Measurements from ENCODE around the gene DEFB124. TPM values are rescaled to one million over a fixed set of nuclear protein-coding genes. Genes with fewer than 3 reads are reported as not detected.

Gene DEFB124, protein sequence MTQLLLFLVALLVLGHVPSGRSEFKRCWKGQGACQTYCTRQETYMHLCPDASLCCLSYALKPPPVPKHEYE
- total RNA-seq, result not detected in 2 replicates

DNA sequence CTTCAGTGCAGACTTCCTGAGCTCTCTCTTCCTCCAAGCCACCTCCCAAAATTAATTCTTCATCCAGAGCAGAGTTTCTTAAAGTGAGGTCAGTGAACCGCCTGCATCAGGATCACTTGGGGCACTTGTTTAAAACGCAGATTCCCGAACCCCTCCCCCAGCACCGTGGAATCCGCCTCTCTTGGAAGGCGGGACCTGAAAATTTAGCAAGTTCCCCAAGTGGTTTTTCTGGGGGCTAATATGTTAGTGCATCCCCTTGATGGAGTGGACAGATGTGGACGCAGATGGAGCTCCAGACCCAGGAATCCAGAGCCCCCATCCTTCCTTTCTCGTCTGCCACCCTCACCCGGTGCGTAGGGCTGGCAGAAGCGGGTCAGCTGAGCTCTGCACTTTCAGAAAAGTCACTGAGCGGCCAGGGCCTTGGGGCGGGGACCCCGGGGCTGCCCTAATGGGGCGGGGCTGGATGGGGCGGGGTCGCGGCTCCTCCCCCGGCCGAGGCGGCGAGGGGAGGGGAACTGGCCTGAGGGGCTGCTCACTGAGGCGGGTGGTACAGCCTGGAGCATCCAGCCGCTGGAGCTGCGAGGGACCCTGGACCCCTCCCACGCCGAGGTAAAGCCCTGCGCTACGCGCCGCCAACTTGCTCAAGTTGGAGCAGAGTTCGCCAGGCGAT, at the start of gene DEFB124, which contains the start of gene REM1:
TSS of gene DEFB124 (minus strand) at position 370 of the 670 bp plus-strand sequence. CDS start 2,114 bp downstream, outside the sequence.
TSS of gene REM1 (plus strand) at position 531 of the 670 bp plus-strand sequence. CDS start 1,158 bp downstream, outside the sequence.

DNA sequence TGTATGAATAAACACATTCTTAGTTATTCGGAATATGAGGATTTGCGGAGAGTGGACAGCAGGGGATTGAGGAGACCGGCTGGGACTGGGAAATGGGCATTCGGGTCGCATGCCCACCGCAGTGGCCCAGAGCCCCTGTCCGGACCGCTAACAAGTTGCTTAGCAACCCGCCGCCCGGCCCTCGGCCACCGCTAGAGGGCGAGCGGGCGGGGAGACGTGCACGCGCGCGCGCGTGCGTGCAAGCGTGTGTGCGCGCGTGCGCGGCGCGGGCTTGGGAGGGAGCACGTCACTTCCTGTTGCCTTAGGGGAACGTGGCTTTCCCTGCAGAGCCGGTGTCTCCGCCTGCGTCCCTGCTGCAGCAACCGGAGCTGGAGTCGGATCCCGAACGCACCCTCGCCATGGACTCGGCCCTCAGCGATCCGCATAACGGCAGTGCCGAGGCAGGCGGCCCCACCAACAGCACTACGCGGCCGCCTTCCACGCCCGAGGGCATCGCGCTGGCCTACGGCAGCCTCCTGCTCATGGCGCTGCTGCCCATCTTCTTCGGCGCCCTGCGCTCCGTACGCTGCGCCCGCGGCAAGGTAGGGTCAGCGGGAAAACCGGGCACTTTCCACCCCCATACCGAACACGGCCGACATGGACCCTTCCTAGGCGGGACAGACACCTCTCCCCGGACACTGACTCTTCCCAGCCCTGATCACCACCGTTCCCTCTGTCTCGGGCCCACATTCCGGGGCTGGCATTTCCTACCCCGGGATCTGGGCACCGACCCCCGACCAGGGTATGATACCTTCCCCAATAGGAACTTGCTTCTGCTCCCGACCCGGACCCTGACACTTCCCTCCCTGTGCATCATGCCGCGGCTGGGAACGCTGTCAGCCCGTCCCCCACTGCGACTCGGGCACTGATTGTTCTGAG, 39.5 kb upstream of the DEFB124 start, which contains the start of gene HM13:
TSS of gene HM13 (plus strand) at position 289 of the 918 bp plus-strand sequence. CDS start at position 399, 110 bp downstream.

DNA sequence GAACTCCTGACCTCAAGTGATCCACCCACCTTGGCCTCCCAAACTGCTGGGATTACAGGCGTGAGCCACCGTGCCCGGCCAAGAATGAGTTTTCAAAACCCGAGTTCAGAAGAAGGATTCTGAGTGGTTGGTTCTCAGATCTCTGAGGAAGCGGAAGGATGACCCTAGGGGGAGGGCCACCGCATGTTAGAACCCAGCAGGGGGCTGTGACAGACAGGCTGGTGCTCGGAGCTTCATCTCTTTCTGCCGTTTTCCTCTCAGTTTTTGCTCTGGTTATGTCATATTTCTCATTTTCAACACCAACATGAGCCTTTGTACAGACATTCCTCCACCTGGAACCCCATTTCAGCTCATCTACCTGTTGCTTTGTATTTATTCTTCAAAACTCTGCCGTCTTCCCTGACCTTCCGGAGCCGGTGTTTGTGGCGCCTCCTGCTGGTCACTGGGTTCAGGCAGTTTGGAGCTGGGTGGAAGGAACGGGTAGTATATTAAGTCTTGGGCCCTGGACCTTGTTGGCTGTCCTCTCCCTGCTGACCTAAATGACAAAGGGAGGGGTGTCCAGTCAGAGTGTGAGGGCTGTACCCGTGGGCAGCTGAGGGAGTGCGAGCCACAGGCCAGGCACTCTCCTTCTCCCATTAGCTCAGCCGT, 34.8 kb downstream of the DEFB124 start, which contains the start of gene DEFB123:
TSS of gene DEFB123 (plus strand) at position 621 of the 648 bp plus-strand sequence. CDS start 67 bp downstream, outside the sequence.

Other genes starting within 250 kb of the DEFB124 start
- gene DEFB115, start 217.5 kb downstream of the DEFB124 start, total RNA-seq, result not detected in 2 replicates
- not detected in 2 replicates for gene DEFB116, start 166.5 kb downstream of the DEFB124 start, total RNA-seq
- gene DEFB118, start 106.5 kb downstream of the DEFB124 start, total RNA-seq, result not detected in 2 replicates
- not detected in 2 replicates for gene DEFB119, start 84.5 kb downstream of the DEFB124 start, total RNA-seq
- not detected in 2 replicates for gene DEFB121, start 68.9 kb downstream of the DEFB124 start, total RNA-seq
- gene DEFB123, start 34.5 kb downstream of the DEFB124 start, total RNA-seq, result not detected in 2 replicates
- gene REM1, start 161 bp upstream of the DEFB124 start, total RNA-seq, result not detected in 2 replicates
- gene HM13, start 39.3 kb upstream of the DEFB124 start, total RNA-seq, result 105 and 109 TPM in 2 replicates
- gene ID1, start 130.2 kb upstream of the DEFB124 start, total RNA-seq, result 238 and 993 TPM in 2 replicates
- not detected in 2 replicates for gene COX4I2, start 162.8 kb upstream of the DEFB124 start, total RNA-seq
- gene BCL2L1, start 247.7 kb upstream of the DEFB124 start, total RNA-seq, result 47.7 and 89.9 TPM in 2 replicates

Measured in epithelial cell of alveolus of lung (primary cell).